ENCODE measurements around the gene GH1. TPM values are rescaled to one million over a fixed set of nuclear protein-coding genes. Genes with fewer than 3 reads are reported as not detected.

Gene GH1
- total RNA-seq, 1 experiment from 2014 or later = not detected

DNA sequence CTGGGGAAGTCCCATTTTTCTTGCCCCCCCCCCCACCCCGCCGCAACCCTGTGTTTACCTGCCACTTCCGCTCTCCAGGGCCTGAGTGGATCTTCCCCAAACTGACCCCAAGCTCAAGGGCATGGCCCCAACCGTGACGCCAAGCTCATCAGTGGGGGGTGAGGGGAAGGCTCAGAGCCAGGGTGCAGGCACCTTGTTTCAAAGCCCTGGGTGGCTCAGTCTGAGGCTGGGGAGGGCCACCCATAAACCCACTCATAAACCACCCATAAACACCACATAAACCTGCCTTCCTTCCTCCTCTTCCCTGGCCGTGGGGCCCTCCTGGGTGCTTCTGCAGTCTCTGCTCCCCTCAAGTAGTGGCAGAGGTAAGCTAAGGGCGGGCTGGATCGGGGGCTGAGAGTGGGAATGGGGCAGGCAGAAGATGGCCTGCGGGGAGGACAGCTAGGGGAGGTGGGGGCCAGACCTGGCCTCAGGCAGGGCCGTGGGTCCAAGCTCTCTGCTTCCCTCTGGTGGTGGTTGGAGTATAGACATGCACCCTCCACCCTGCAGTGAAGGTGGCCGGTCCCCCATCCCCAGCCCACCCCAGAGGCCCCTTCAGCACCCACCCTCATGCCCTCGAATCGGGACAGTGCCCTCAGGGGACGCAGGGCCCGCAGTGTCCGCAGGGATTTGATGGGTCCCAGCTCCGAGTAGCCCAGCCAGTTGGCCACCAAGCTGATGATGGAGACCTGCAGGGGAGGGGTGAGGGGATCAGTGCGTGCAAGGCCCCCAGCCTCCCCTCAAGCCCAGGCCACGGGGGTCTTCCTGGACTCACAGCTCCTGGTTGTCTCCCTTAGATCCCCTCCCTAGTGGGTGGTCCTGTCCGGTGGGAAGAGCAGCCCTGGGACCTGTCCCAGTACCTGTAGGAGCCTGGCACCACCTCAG lies 28.1 kb upstream of the GH1 start:
- Histone ChIP-seq H3K18ac (ENCODE audit: insufficient read length, low read depth, low read length) (no peak overlapping the region), H4K8ac (replicated peaks; ENCODE audit: insufficient read length, low read depth, low read length) (no peak overlapping the region), H3K56ac (ENCODE audit: insufficient read length, low read depth, low read length) (no peak overlapping the region), H3K4me2 (ENCODE audit: insufficient read depth, insufficient read length, low read length) (no peak overlapping the region), H3T11ph (ENCODE audit: low read length) (no peak overlapping the region), H3K4me1 (ENCODE audit: insufficient read depth, low read length) (no peaks in the 10 kb centered on the region), H3K23me2 (ENCODE audit: insufficient read length, low read depth, low read length, poor library complexity, severe bottlenecking) (no peaks in the 10 kb centered on the region), H2BK12ac (ENCODE audit: insufficient read length, low read depth, low read length) (no peak overlapping the region), H2BK5ac (ENCODE audit: insufficient read length, low read length) (no peak overlapping the region), H3K79me1 (ENCODE audit: insufficient read depth, low read depth, low read length, poor library complexity, severe bottlenecking) (no peaks in the 10 kb centered on the region), H3K9ac (ENCODE audit: extremely low read depth, insufficient read length, low read length) (no peak overlapping the region), H2AFZ (ENCODE audit: low read length) (no peak overlapping the region), H3K14ac (ENCODE audit: insufficient read depth, low read length) (no peak overlapping the region), H2AK5ac (ENCODE audit: insufficient read length, low read length) (no peak overlapping the region), H4K91ac (ENCODE audit: insufficient read length, low read depth, low read length) (no peak overlapping the region), H2BK20ac (ENCODE audit: low read depth, low read length, poor library complexity, severe bottlenecking) (no peak overlapping the region), H3K27me3 (ENCODE audit: insufficient read depth, low read length) (no peaks in the 10 kb centered on the region), H3K4ac (ENCODE audit: low read depth, low read length) (no peak overlapping the region), H2BK15ac (ENCODE audit: low read depth, low read length) (no peak overlapping the region), H4K5ac (ENCODE audit: insufficient read length, low read depth, low read length) (no peak overlapping the region), H3K9me3 (ENCODE audit: control insufficient read depth, low read depth, low read length) (no peaks in the 10 kb centered on the region), H4K20me1 (ENCODE audit: control insufficient read depth, insufficient read depth, insufficient read length) (no peaks in the 10 kb centered on the region), H3K79me2 (ENCODE audit: insufficient read depth, low read length) (no peaks in the 10 kb centered on the region), H3K23ac (ENCODE audit: insufficient read length, low read depth, low read length) (no peak overlapping the region), H3K27ac (ENCODE audit: insufficient read length, low read depth, low read length) (no peak overlapping the region), H2BK120ac (ENCODE audit: low read depth, low read length, poor library complexity, severe bottlenecking) (no peak overlapping the region)
- TF ChIP-seq, protein P1, sequence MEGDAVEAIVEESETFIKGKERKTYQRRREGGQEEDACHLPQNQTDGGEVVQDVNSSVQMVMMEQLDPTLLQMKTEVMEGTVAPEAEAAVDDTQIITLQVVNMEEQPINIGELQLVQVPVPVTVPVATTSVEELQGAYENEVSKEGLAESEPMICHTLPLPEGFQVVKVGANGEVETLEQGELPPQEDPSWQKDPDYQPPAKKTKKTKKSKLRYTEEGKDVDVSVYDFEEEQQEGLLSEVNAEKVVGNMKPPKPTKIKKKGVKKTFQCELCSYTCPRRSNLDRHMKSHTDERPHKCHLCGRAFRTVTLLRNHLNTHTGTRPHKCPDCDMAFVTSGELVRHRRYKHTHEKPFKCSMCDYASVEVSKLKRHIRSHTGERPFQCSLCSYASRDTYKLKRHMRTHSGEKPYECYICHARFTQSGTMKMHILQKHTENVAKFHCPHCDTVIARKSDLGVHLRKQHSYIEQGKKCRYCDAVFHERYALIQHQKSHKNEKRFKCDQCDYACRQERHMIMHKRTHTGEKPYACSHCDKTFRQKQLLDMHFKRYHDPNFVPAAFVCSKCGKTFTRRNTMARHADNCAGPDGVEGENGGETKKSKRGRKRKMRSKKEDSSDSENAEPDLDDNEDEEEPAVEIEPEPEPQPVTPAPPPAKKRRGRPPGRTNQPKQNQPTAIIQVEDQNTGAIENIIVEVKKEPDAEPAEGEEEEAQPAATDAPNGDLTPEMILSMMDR (conservative IDR thresholded peaks at IDR 0.05) = peak; percentile 86
- Mint-ChIP-seq H3K27ac (no peak overlapping the region), H3K36me3 (ENCODE audit: insufficient read depth in 1 of 3, low read depth in 3 of 3) (peaks cover under 1 to 18% (median 8%) of the 10 kb centered on the region in 3 experiments; a peak in 6 of 7 replicates), H3K27me3 (ENCODE audit: low read depth) (peaks cover 3% of the 10 kb centered on the region; the same call in 1 of the 2 replicates), H3K9me3 (no peaks in the 10 kb centered on the region), H3K4me3 (no peak overlapping the region), H3K4me1 (peaks cover 2 to 6% of the 10 kb centered on the region in 2 experiments; a peak in 2 of 4 replicates)
- no CpG with 5 or more reads among the region's 20 CpGs for WGBS (ENCODE audit: extremely low coverage, insufficient read length, low lambda C conversion rate)
- DNase-seq = peak; percentile 74
